ENCODE data around the gene CKB. TPM values are rescaled to one million over a fixed set of nuclear protein-coding genes. Genes with fewer than 3 reads are reported as not detected.

Gene CKB
- total and polyA plus RNA-seq, 9 of the 15 experiments (the other 6 are each of a cell fraction or from before 2014, with no cell fraction given) = 23.9 to 692 (median 132) TPM

DNA sequence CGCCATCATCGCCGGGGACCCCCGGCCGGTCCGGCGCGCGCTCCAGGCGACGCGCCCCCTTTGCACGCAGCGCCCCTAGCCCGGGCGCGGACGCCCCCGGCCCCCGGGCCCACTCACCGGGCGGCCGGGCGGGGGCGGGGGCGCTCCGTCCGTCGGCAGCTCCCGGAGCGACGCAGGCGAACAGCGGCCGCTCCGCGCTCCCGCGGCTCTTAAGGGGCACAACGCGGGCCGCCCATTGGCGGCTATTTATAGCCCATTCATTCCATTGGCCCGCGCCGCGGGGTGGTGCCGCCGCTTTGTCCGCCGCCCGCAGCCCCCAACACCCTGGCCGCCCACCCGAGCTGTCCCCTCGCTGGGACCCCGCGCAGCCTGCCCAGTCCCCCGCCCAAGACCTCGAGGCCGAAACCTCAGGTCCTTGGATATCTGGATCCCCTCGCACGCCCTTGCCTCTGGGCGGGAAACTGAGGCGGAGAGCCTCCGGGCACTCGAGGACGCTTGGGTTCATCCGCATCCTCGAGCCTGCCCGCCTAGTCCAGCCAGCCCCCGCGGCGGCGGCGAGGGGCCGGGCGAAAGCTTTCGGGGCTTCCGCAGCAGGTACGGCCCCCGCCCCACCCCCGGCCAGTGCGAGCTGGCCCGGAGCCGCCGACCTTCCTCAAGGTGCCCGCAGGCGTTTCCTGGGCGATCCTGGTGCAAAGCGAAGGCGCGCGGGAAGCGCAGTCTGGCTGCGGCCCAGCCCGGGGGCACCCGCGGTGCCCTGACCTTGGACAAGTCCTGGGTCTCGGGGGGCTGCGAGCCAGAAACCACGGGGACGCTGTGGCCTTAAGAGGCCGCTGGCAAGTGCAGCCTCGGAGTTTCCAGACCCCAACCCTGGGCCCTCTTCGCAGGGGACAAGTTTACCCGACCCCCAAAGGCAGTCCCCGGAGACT is at the start of gene CKB (continued):
- TF ChIP-seq, protein P1, sequence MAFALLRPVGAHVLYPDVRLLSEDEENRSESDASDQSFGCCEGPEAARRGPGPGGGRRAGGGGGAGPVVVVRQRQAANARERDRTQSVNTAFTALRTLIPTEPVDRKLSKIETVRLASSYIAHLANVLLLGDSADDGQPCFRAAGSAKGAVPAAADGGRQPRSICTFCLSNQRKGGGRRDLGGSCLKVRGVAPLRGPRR (CRISPR knock-in tag; IDR thresholded peaks at IDR 0.05) = no peak
- no peak for TF ChIP-seq ZNF253 (CRISPR knock-in tag; conservative IDR thresholded peaks at IDR 0.05)
- no peak for TF ChIP-seq CHD2 (IDR thresholded peaks at IDR 0.05; ENCODE audit: low read depth, low read length)
- no peak for TF ChIP-seq CC2D1A (IDR thresholded peaks at IDR 0.05)
- TF ChIP-seq ZNF12 (CRISPR knock-in tag; IDR thresholded peaks at IDR 0.05) = no peak
- TF ChIP-seq, protein P2, sequence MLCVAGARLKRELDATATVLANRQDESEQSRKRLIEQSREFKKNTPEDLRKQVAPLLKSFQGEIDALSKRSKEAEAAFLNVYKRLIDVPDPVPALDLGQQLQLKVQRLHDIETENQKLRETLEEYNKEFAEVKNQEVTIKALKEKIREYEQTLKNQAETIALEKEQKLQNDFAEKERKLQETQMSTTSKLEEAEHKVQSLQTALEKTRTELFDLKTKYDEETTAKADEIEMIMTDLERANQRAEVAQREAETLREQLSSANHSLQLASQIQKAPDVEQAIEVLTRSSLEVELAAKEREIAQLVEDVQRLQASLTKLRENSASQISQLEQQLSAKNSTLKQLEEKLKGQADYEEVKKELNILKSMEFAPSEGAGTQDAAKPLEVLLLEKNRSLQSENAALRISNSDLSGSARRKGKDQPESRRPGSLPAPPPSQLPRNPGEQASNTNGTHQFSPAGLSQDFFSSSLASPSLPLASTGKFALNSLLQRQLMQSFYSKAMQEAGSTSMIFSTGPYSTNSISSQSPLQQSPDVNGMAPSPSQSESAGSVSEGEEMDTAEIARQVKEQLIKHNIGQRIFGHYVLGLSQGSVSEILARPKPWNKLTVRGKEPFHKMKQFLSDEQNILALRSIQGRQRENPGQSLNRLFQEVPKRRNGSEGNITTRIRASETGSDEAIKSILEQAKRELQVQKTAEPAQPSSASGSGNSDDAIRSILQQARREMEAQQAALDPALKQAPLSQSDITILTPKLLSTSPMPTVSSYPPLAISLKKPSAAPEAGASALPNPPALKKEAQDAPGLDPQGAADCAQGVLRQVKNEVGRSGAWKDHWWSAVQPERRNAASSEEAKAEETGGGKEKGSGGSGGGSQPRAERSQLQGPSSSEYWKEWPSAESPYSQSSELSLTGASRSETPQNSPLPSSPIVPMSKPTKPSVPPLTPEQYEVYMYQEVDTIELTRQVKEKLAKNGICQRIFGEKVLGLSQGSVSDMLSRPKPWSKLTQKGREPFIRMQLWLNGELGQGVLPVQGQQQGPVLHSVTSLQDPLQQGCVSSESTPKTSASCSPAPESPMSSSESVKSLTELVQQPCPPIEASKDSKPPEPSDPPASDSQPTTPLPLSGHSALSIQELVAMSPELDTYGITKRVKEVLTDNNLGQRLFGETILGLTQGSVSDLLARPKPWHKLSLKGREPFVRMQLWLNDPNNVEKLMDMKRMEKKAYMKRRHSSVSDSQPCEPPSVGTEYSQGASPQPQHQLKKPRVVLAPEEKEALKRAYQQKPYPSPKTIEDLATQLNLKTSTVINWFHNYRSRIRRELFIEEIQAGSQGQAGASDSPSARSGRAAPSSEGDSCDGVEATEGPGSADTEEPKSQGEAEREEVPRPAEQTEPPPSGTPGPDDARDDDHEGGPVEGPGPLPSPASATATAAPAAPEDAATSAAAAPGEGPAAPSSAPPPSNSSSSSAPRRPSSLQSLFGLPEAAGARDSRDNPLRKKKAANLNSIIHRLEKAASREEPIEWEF (CRISPR knock-in tag; IDR thresholded peaks at IDR 0.05) = no peak
- no peak for TF ChIP-seq KLF1 (tag; IDR thresholded peaks at IDR 0.05)
- no peak for TF ChIP-seq SAP30 (IDR thresholded peaks at IDR 0.05; ENCODE audit: borderline replicate concordance, insufficient read depth, low read depth, low read length, poor library complexity, severe bottlenecking)
- no peak for TF ChIP-seq ZNF436 (CRISPR knock-in tag; IDR thresholded peaks at IDR 0.05)
- TF ChIP-seq ZBTB8A (IDR thresholded peaks at IDR 0.05; ENCODE audit: partially characterized antibody) = no peak
- peak; percentile 86 for TF ChIP-seq RBFOX2 (IDR thresholded peaks at IDR 0.05; ENCODE audit: low read depth, low read length)
- no peak for TF ChIP-seq DDX20 (tag; IDR thresholded peaks at IDR 0.05; ENCODE audit: low read depth)
- no peak for TF ChIP-seq NFXL1 (CRISPR knock-in tag; IDR thresholded peaks at IDR 0.05)
- TF ChIP-seq TAF7 (tag; IDR thresholded peaks at IDR 0.05) = no peak
- TF ChIP-seq, protein P3, sequence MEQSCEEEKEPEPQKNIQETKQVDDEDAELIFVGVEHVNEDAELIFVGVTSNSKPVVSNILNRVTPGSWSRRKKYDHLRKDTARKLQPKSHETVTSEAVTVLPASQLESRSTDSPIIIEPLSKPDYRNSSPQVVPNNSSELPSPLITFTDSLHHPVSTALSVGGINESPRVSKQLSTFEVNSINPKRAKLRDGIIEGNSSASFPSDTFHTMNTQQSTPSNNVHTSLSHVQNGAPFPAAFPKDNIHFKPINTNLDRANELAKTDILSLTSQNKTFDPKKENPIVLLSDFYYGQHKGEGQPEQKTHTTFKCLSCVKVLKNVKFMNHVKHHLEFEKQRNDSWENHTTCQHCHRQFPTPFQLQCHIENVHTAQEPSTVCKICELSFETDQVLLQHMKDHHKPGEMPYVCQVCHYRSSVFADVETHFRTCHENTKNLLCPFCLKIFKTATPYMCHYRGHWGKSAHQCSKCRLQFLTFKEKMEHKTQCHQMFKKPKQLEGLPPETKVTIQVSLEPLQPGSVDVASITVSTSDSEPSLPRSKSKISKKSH (CRISPR knock-in tag; IDR thresholded peaks at IDR 0.05) = no peak
- peak in 1 of 2 experiments; percentile 78 for TF ChIP-seq E2F6 (IDR thresholded peaks at IDR 0.05; ENCODE audit: borderline replicate concordance in 1 of 2, extremely low read depth in 1 of 2, insufficient read depth in 1 of 2, insufficient read length in 1 of 2, low read depth in 1 of 2, low read length in 1 of 2, poor library complexity in 1 of 2, severe bottlenecking in 1 of 2)
- TF ChIP-seq, protein P4, sequence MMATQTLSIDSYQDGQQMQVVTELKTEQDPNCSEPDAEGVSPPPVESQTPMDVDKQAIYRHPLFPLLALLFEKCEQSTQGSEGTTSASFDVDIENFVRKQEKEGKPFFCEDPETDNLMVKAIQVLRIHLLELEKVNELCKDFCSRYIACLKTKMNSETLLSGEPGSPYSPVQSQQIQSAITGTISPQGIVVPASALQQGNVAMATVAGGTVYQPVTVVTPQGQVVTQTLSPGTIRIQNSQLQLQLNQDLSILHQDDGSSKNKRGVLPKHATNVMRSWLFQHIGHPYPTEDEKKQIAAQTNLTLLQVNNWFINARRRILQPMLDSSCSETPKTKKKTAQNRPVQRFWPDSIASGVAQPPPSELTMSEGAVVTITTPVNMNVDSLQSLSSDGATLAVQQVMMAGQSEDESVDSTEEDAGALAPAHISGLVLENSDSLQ (IDR thresholded peaks at IDR 0.05) = no peak
